ENCODE measurements around the gene DNAH14. TPM values are rescaled to one million over a fixed set of nuclear protein-coding genes. Genes with fewer than 3 reads are reported as not detected.

DNAH14 gene
- total and polyA plus RNA-seq, 9 of the 15 experiments (the other 6 are each of a cell fraction or from before 2014, with no cell fraction given), result 58.4 to 142 (median 98.4) TPM

DNA sequence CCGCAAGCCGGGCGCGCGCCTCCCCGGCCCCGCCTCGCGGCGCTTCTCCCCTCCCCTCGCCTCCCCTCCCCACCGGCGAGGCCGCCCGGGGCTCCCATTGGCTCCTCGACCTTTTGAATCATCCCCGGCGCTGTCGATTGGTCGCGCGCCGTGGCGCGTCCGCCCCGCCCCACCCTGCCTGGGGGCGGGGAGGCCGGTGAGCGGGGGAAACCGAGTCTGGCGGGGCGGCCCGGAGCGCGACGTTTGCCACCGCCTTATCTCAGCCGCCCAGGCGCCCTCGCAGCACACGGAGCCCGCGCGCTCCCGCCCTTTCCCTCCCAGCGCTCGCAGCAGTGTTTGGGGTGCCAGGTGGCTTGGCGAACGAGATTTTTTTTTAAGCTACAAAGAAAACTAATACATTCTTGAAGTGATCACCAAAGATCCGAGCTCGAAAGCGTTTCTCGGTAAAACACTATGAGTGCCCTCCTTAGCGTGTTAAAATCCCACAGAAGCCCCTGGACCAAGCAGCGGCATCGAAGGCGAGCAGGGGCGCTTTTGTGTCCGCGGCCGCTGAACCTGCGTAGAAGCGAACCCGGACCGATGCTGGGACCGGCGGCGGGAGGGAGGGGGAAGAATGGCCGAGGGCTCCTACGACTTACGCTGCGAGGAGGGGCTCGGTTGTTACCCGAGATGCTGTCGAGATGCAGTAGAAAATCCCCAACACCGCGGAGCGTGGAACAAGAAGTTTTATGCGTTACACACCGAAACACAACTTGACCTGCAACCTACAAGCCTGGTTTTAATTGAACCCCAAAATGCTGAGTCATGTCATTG, 498.8 kb downstream of the DNAH14 start (continued):
- TF ChIP-seq SAP30 (IDR thresholded peaks at IDR 0.05; ENCODE audit: borderline replicate concordance, insufficient read depth, low read depth, low read length, poor library complexity, severe bottlenecking) (no peak), PYGO2 (tag; IDR thresholded peaks at IDR 0.05) (peak; percentile 32; the same call in 1 of the 2 replicates), PHF20 (IDR thresholded peaks at IDR 0.05; ENCODE audit: partially characterized antibody) (no peak), ZFX (CRISPR knock-in tag; IDR thresholded peaks at IDR 0.05) (no peak), RBM15 (IDR thresholded peaks at IDR 0.05; ENCODE audit: insufficient read depth, low read length) (no peak), TFAM (CRISPR knock-in tag; conservative IDR thresholded peaks at IDR 0.05) (no peak), TEAD1 (CRISPR knock-in tag; IDR thresholded peaks at IDR 0.05) (peak in 1 of 2 experiments; percentile 22; a peak in 2 of 4 replicates), SIX5 (IDR thresholded peaks at IDR 0.05; ENCODE audit: borderline replicate concordance in 1 of 2, insufficient read depth in 1 of 2, low read depth in 1 of 2, low read length in 2 of 2) (no peak), CREB1 (IDR thresholded peaks at IDR 0.05) (peak; percentile 69), CREB1 (CRISPR knock-in tag; IDR thresholded peaks at IDR 0.05) (peak; percentile 82), ZNF57 (CRISPR knock-in tag; IDR thresholded peaks at IDR 0.05) (no peak)
- TF ChIP-seq, protein P1, sequence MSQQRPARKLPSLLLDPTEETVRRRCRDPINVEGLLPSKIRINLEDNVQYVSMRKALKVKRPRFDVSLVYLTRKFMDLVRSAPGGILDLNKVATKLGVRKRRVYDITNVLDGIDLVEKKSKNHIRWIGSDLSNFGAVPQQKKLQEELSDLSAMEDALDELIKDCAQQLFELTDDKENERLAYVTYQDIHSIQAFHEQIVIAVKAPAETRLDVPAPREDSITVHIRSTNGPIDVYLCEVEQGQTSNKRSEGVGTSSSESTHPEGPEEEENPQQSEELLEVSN (IDR thresholded peaks at IDR 0.05; ENCODE audit: borderline replicate concordance in 1 of 2, extremely low read depth in 1 of 2, insufficient read depth in 1 of 2, insufficient read length in 1 of 2, low read depth in 1 of 2, low read length in 1 of 2, poor library complexity in 1 of 2, severe bottlenecking in 1 of 2), result peak; percentile 97 to 99
- TF ChIP-seq, protein P2, sequence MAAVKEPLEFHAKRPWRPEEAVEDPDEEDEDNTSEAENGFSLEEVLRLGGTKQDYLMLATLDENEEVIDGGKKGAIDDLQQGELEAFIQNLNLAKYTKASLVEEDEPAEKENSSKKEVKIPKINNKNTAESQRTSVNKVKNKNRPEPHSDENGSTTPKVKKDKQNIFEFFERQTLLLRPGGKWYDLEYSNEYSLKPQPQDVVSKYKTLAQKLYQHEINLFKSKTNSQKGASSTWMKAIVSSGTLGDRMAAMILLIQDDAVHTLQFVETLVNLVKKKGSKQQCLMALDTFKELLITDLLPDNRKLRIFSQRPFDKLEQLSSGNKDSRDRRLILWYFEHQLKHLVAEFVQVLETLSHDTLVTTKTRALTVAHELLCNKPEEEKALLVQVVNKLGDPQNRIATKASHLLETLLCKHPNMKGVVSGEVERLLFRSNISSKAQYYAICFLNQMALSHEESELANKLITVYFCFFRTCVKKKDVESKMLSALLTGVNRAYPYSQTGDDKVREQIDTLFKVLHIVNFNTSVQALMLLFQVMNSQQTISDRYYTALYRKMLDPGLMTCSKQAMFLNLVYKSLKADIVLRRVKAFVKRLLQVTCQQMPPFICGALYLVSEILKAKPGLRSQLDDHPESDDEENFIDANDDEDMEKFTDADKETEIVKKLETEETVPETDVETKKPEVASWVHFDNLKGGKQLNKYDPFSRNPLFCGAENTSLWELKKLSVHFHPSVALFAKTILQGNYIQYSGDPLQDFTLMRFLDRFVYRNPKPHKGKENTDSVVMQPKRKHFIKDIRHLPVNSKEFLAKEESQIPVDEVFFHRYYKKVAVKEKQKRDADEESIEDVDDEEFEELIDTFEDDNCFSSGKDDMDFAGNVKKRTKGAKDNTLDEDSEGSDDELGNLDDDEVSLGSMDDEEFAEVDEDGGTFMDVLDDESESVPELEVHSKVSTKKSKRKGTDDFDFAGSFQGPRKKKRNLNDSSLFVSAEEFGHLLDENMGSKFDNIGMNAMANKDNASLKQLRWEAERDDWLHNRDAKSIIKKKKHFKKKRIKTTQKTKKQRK (IDR thresholded peaks at IDR 0.05; ENCODE audit: borderline replicate concordance, low read depth, low read length), result no peak
- TF ChIP-seq, protein P3, sequence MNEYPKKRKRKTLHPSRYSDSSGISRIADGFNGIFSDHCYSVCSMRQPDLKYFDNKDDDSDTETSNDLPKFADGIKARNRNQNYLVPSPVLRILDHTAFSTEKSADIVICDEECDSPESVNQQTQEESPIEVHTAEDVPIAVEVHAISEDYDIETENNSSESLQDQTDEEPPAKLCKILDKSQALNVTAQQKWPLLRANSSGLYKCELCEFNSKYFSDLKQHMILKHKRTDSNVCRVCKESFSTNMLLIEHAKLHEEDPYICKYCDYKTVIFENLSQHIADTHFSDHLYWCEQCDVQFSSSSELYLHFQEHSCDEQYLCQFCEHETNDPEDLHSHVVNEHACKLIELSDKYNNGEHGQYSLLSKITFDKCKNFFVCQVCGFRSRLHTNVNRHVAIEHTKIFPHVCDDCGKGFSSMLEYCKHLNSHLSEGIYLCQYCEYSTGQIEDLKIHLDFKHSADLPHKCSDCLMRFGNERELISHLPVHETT (CRISPR knock-in tag; conservative IDR thresholded peaks at IDR 0.05 in 1 of 2, IDR thresholded peaks at IDR 0.05 in 1 of 2), result peak in 1 of 2 experiments; percentile 52; a peak in 1 of 4 replicates
- TF ChIP-seq, protein P4, sequence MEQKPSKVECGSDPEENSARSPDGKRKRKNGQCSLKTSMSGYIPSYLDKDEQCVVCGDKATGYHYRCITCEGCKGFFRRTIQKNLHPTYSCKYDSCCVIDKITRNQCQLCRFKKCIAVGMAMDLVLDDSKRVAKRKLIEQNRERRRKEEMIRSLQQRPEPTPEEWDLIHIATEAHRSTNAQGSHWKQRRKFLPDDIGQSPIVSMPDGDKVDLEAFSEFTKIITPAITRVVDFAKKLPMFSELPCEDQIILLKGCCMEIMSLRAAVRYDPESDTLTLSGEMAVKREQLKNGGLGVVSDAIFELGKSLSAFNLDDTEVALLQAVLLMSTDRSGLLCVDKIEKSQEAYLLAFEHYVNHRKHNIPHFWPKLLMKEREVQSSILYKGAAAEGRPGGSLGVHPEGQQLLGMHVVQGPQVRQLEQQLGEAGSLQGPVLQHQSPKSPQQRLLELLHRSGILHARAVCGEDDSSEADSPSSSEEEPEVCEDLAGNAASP (IDR thresholded peaks at IDR 0.05), result no peak
- TF ChIP-seq, protein P5, sequence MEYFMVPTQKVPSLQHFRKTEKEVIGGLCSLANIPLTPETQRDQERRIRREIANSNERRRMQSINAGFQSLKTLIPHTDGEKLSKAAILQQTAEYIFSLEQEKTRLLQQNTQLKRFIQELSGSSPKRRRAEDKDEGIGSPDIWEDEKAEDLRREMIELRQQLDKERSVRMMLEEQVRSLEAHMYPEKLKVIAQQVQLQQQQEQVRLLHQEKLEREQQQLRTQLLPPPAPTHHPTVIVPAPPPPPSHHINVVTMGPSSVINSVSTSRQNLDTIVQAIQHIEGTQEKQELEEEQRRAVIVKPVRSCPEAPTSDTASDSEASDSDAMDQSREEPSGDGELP (CRISPR knock-in tag; IDR thresholded peaks at IDR 0.05; ENCODE audit: borderline replicate concordance), result peak; percentile 90

Data from K562 (cell line).